Tibial nerve (tissue), 4 donors: Measurements from ENCODE around the gene MRPS10.

Source experiments
- CTCF ChIP-seq, 5 experiments: fragments of 200-600 bp in 3 of 5; fragments of 450-650 bp in 2 of 5; sonication (generic) in 3 of 5; IDR thresholded peaks; one replicate each; pipeline ENCODE4 v1.5.1; 2016 to 2019; ENCODE audit warnings: antibody characterized with exemption in 5 of 5, mild to moderate bottlenecking in 3 of 5, moderate library complexity in 2 of 5
- EP300 ChIP-seq, 2 donors: sonication (generic); formaldehyde crosslinking; IDR thresholded peaks; one replicate each; pipeline ENCODE4 v1.6.1; 2017; ENCODE audit warnings: antibody characterized with exemption in 2 of 2, mild to moderate bottlenecking in 1 of 2
- POLR2A ChIP-seq, 2 donors: fragments of 450-650 bp; IDR thresholded peaks; one replicate each; pipeline ENCODE4 v1.6.1; 2017; ENCODE audit warnings: antibody characterized with exemption in 2 of 2, mild to moderate bottlenecking in 2 of 2, moderate library complexity in 2 of 2

GRCh38 chr6:42210551-42210950, 7.1 kb downstream of the MRPS10 start:
- TF ChIP-seq POLR2A (IDR thresholded peaks at IDR 0.05) (no peak), CTCF (IDR thresholded peaks at IDR 0.05) (no peak), EP300 (IDR thresholded peaks at IDR 0.05) (no peak)
